GM19395 (cell line): ENCODE results near the gene NKAIN2.
"Not testable (repeated sequence)": the region's sequence is repeated elsewhere in the genome, so short reads cannot be mapped to it uniquely, and the experiment has no call there.

Source experiments
- ATAC-seq: cut with Tn5 transposase; IDR thresholded peaks from one replicate; pipeline ENCODE4 v1.9.1; 2021; ENCODE audit warnings: mild to moderate bottlenecking, moderate library complexity; ENCODE audit not compliant: unreplicated experiment

NKAIN2 gene

DNA sequence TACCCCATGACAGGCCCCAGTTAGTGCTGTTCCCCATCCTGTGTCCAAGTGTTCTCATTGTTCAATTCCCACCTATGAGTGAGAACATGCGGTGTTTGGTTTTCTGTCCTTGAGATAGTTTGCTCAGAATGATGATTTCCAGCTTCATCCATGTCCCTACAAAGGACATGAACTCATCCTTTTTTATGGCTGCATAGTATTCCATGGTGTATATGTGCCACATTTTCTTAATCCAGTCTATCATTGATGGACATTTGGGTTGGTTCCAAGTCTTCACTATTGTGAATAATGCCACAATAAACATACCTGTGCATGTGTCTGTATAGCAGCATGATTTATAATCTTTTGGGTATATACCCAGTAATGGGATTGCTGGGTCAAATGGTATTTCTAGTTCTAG lies 218.4 kb downstream of the NKAIN2 start:
- ATAC-seq = not testable (repeated sequence)

DNA sequence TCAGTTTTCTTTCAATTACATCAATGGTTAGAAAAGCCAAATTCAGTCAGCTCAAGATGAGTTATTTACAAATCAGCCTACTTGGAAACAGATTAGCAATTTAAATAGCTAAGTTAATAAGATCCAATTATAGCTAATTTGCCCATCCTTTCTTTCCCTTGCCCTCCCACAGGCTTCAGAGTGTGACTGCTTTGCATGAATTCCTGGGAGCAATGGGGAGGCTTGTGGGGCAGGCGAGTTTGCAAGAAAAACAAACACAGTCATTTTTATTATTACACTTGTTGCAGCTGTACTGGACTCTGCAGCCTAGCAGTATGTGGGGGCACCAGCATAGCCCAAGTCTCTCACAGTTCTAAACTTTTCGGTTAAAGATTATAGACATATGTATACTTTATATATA lies 219.0 kb downstream of the NKAIN2 start:
- ATAC-seq = no peak

DNA sequence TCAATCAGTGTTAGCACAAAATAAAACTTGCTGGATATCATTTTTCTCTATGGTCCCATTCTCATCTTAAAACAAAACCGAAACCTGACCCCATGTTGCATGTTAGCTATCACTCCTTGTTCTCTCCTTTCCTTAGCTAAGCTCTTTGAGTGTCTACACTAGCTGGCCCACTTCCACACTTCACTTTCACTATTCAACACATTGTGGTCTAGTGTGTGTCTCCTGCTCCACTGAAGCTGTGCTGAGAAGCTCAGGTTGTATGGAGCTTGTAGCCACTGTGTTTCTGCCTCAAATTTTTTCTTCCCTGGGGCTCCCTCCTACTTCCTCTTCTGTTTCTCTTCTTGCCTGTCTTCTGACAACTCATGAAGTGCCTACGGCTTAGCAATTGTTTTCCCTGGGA lies 223.0 kb downstream of the NKAIN2 start:
- ATAC-seq = no peak

DNA sequence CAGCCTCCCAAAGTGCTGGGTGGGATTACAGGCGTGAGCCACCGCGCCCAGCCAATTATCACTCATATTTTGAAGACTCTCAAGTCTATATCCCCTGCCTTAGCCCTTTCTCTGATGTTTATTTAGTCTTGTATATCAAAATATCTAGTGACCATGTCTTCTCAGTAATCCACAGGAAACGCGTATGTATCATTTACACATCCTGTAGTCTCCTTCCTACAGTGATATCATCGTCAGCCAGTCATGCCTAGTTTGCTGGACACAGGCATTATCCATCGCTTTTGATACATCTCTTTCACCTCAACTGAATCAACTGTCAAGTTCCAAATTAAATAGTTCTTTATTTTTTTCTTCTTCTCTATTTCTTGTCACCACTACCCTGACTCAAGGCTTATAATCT lies 223.7 kb downstream of the NKAIN2 start:
- ATAC-seq = no peak

DNA sequence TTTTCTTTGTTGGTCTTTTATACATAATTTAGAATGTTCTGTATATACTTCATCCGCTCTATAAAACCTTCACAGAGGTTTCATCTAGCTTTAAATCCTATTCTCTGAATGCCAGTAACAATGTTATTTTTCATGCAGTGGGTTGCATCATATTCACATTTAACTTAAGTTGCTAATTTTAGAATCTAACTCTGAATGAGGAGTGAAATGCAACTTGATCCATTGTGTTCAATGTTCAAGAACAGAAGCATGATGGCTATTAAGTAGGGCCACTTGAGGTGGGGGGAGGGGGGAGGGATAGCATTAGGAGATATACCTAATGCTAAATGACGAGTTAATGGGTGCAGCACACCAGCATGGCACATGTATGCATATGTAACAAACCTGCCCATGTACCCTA lies 224.5 kb downstream of the NKAIN2 start:
- ATAC-seq = no peak

DNA sequence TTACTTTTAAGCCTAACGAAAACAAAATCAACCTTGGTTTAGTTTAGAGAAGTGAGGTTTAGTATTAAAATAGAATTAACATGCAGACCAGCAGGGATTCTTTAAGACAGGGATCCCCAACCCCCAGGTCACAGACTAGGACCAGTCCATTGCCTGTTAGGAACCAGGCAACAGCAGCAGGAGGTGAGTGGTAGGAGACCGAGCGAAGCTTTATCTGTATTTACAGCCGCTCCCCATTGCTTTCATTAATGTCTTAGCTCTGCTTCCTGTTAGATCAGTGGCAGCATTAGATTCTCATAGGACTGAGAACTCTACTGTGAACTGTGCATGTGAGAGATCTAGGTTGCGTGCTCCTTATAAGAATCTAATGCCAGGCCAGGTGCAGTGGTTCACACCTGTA lies 225.9 kb downstream of the NKAIN2 start:
- ATAC-seq = no peak

DNA sequence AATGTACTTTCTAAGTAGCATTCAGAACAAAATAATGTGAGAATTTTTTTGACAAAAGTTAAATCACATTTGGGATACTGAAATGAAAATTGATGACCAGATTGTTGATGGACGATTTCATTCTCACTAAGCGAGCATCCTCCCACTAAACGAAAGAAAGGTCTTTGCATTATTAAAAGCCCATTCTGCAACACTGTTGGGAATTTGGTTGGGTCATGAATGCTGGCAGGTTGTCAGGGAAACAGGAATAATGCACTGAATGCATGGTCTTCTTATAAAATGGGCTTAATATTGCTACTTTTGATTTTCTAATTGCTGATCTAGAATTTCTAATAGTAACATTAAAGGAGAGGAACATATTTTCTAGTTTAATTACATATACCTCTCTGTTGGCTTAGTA lies 229.8 kb downstream of the NKAIN2 start:
- no peak for ATAC-seq

DNA sequence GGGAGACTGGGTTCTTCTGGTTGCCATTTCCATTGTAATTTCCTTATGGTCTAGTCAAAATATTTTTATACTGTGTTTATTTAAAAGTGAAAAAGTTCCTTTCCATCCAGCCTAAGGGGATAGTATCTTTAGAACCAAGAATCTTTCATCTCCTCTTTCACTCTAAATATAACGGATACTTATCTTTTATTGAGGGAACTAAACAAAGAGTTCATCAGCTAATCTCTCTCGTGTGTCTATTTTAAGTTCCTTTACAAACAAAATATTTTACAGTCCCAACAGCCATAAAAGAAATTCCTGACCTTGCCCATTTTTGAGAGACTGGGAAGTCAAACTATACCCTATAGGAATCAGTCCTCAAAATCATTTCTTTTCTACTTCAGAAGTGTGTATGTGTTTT lies 232.7 kb downstream of the NKAIN2 start:
- no peak for ATAC-seq

DNA sequence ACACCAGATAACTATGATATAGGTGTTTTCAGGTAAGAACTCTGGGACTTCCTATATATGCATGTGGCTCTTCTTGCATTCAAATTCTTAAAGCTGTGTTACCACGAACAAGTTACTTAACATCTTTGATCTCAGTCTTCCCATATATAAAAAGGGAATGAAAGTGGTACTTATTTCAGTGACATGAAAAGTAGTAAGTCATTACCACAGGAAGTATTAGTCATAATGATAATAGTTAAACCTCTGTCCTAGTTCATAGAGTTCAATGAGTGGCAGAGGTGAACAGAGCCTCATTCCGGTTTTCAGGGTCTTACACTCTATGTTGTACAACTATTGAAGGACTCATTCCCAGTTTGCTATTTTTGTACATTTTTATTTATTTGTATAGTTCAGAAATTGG lies 237.0 kb downstream of the NKAIN2 start:
- peak; percentile 95 for ATAC-seq

DNA sequence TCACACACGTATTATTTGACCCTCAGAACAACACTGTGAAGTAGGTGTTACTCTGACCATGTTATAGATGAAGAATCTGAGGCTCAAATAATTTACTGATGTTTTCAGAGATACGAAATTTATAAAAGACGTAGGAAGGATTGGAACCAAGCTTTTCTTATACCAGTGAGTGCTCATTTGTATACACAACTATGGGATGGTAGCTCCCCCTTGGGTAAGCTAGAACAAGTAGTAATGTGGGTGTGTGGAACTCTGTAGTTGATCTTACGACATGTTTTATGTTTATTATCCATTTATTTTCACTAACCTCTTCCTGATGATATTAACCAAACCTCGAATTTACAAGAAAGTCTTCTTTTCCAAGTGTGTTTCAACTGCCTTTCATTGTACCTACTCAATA lies 248.5 kb downstream of the NKAIN2 start:
- ATAC-seq = no peak

DNA sequence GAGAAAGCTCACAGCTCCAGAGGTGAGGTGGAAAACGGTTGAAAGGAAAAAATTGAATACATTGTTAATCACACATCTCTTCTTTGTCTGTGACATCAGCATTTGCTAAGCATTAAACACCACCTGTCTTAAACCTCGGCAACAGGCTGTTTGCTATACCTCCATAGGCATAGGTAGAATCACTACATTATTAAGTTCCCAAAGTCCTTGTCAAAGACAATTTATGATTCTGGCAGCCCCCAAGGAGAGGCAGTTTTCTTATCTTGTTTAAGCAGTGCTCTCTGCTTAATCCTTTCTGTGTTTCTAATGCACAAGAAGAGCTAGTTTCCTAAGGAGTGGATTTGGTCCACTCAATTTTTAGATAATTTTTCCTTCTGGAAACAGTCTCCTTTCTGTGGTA lies 249.7 kb downstream of the NKAIN2 start:
- no peak for ATAC-seq

DNA sequence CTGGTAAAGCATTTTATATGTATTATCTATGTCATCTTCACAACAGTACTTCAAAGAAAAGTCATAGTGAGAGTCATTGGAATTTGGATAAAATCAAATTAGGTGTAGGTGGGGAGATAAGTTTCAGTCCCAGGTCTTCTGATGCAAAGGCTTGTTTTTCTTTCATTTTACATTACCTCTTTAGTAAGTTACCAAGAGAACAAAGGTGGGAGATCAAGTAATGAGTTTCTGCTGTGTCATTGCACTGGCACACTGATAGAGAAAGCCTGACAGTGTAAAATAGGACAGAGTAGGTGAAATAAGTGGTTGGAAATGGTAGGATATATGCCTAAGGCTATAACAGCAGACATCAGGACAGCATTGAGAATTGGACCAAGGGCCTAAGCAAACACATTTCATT lies 250.4 kb downstream of the NKAIN2 start:
- no peak for ATAC-seq

DNA sequence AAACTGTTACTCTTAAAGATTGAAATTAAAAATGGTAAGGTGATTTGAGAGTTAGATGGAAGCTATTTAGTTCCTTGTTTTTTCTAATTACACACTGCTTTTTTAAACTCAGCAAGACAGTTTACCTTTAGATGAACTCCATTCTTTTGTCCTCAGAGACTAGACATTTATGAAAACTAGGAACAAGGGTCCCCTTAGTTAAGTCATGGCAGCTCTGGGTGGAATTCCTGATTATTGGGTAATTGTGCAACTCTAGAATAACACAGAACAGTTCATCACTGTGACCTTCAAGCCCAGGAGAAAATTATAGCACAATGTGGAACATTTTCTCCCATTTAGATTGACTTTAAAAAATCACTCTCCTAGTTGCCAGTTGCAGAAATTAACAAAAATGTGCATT lies 251.7 kb downstream of the NKAIN2 start:
- no peak for ATAC-seq

DNA sequence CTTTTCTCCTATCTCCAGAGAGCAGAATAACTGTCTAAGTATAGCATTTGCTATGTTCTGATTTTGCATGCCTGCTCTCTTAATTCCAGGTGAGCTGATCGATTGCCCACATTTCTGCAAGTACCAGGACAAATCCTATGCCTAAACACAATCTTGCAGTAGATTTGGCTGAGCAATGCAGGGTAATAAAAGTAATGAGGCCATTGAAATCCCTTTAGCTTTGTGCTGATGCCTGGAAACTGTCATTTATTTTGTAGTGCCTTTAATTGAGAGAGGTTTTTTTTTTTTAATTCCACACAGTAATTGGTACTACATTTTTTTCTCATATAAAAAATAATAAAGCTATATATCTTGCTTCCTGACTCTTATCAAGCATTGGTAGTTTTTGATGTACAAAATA lies 252.3 kb downstream of the NKAIN2 start:
- no peak for ATAC-seq

DNA sequence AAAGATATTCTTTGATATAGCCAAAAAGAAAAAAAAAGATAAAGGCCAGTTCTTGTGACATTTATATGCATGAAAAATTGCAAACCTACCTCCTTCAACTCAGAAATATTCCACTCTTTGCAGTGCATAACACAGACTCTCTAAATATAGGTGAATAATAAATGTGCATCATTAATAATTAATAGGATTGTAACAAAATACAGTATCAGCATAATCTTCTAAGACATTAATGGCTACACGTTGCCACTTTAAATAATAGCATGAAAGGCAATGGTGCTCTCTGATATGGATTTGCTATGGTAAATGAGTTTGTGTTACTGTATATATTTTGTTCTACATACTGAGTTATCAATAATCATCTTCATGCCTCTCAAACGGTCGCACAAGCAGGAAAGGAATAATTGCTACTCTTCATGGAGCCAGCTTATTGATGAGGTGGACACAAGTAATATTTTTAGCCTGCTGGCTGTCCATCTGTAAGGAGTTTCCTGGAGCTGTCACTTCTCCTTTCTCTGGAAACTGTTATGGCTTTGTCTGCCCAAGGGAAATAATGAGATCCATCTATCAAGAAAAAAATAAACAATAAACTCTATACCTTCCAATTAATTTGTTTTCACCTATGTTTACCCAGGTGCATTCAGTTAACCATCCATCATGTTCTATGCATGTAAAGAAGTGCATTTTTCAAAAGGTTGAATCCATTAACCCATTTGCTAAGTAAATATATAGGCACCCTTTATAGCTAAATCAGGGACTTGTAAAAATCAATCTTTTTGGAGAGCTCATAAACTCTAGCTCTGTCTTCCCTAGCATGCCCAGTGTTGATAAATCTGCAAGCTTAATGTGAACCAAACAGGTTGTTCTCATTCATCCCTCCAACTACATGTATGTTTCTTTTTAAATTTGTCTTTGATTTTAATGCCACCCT lies 253.0 kb downstream of the NKAIN2 start:
- no peak for ATAC-seq

DNA sequence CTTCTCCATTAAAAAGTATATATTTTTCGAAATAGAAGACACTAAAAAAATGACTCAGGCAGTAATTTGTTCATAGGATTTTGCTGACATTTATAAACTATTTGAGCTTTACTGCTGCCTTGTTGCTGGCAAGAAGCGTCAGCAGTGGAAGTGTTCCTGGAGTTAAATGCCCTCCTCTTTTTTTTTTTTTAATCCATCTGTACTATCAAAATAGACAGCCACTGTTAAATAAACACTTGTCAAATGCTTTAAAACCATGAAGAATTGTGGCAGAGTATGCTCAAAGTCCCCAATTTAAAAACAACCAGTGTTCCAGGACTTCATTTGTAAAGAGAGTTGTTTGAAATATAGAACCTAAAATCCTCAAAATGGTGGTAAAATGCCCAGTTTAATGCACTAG lies 253.8 kb downstream of the NKAIN2 start:
- ATAC-seq = no peak

DNA sequence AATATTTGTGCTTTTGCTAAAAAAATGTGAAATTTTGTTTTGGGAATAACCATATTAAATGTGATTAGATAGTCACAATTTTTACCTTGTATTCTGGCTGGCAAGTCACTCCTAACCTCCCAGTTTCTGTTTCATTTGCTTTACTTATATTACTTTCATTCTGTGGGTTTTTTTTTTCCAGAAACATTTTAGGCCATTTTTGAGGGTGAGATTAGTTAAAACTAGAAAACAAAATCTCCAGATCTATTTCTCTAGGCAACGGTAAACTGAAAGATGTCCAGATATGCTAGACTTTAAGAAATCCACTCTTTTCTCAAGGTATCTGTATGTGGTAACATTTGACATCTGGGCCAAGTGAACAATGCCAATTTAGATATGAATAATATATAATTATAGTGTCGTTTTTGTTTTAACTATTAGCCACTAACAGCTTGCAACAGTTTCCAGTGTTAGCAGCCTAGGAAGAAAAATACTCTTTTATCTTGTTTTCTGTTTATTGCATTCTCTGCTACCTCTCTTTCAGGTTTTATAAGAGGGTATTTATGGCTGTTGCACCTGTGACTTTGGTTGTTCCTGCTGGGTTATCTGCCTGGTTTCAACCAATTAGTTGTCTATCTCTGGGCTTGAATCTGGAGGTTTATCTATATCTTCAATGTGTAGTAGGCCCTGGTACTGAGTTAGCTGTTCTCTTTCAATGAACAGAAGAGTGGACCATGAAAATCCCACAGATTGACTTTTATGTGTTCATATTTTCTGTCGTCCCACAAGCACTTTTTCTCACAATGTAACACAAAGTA lies 260.9 kb downstream of the NKAIN2 start:
- ATAC-seq = no peak

DNA sequence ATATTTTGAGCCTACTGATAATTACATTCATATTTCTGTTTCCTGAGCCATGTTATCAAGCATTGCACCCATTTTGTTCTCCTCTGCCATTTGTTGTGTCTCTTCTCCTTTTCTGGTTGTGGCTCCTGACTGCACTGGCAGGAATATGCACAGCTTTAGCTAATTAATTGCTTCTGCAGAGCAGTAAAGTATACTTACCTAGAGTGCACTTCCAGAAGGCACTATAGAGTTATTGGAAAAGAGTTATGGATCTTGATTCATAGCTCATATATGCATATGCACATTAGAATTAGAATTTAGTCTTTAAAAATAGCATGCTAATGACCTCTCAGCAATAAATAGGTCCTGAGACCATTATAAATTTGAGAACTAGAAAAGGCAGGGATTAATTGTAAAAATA lies 262.6 kb downstream of the NKAIN2 start:
- ATAC-seq = no peak

DNA sequence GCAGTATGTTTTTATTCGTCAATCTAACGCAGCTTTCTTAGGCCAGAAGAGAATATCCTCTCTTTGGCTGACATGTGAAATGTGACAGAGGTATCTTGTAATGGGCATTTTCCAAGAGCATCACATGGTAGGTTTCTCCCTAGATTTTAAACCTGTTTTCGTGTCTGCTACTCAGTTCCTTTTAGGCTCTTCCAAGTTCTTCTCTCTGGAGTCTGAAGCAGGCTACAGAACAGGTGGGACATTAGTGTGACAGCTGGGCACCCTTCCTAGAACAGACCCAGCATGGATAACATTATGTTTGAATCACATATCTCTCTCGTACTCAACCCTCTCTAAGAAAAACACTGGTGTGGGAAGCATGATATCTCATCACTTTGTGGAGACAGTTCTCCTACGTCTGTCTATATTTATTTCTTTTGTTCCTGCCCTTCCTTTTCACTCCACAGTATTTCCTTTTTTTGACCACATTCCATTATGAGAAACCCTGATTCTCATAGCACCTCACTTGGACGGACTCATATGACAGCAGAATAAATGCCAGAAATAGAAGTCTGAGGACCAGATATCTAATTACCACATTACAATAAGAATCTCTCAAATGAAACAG lies 263.4 kb downstream of the NKAIN2 start:
- no peak for ATAC-seq

DNA sequence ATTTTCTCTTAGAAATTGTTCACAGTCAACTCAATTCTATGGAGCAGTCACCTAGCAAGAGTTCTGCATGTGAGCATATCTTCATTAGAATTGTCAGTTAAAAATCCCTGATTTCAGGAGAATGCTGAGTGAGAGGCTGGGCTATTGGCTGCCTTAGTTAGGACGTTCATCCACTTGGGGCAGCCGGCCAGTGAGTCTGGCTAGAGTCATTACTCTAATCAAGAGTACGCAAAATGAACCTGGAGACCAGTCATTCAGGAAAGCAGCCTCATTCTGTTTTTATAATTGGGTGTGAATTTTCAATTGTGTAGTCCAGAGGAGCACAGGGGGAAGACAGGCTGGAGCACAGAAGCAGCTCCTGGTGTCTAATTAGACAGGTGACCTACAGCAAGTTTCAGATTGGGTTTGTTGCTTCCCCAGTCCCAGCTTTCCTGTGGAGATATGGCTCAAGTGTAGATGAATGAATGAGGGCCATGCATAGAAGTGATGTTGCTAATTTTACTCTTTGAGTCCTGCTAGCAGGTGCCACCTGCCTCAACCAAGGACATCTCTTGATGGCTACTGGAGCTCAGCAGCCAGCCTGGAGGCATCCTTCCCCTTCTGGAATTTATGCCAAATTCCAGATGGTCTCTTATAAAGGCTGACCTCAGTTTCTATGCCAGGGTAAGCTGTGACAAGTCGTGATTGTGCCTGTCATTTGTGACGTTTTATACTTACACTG lies 265.7 kb downstream of the NKAIN2 start:
- ATAC-seq = no peak

DNA sequence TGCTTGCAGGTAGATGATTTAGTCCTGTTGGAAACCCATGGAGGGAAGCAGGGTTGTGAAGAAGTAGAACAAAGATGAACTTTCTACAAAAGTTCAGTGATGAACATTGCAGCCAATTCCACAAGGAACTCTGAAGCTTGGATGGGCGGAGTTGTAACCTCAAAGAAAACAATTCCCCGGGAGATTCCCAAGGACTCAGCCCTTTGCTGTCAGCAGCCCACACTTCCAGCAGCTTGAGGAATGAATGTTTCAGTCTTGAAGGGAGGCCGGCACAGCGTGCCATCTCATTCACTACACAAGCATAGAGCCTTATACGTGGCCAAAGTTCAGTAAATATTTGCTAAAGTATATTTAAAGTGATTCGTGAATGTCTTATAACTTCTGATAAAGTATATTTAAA lies 269.4 kb downstream of the NKAIN2 start:
- no peak for ATAC-seq
